ENCODE results near the gene KDM1B.

Gene KDM1B

GRCh38 chr6:18141805-18142590, 13.2 kb upstream of the KDM1B start:
- Histone ChIP-seq H3K27me3 (ENCODE audit: insufficient read depth, low read length, poor library complexity, severe bottlenecking) (no peaks in the 10 kb centered on the region), H3K4me1 (ENCODE audit: insufficient read depth, low read length, poor library complexity, severe bottlenecking) (no peaks in the 10 kb centered on the region), H3K4me3 (ENCODE audit: low read length, poor library complexity, severe bottlenecking) (no peak overlapping the region), H3K79me2 (ENCODE audit: insufficient read depth, low read length) (no peaks in the 10 kb centered on the region), H3K36me3 (ENCODE audit: insufficient read depth, low read length) (peaks cover 4% of the 10 kb centered on the region; the same call in 1 of the 2 replicates), H4K20me1 (ENCODE audit: insufficient read depth, low read length, poor library complexity, severe bottlenecking) (no peaks in the 10 kb centered on the region), H3K9me2 (replicated peaks; ENCODE audit: low read depth, low read length) (no peaks in the 10 kb centered on the region), H3K4me2 (ENCODE audit: low read depth, low read length, poor library complexity, severe bottlenecking) (no peak overlapping the region), H3K9me3 (ENCODE audit: insufficient read depth, low read depth, low read length) (no peaks in the 10 kb centered on the region), H3F3A (ENCODE audit: low read depth) (no peaks in the 10 kb centered on the region), H2AFZ (ENCODE audit: low read length) (no peak overlapping the region), H3K9ac (ENCODE audit: low read depth, low read length, poor library complexity, severe bottlenecking) (no peak overlapping the region)
- TF ChIP-seq EZH2phosphoT487 (IDR thresholded peaks at IDR 0.05; ENCODE audit: borderline replicate concordance), result no peak
- TF ChIP-seq CTCF (conservative IDR thresholded peaks at IDR 0.05; ENCODE audit: low read length), result no peak

- Histone ChIP-seq H2AFZ (ENCODE audit: low read length) (no peak overlapping the region), H3K9ac (ENCODE audit: low read depth, low read length, poor library complexity, severe bottlenecking) (no peak overlapping the region), H3K9me2 (replicated peaks; ENCODE audit: low read depth, low read length) (no peaks in the 10 kb centered on the region), H3K4me3 (ENCODE audit: low read length, poor library complexity, severe bottlenecking) (no peak overlapping the region), H3K4me1 (ENCODE audit: insufficient read depth, low read length, poor library complexity, severe bottlenecking) (no peaks in the 10 kb centered on the region), H3K27me3 (ENCODE audit: insufficient read depth, low read length, poor library complexity, severe bottlenecking) (no peaks in the 10 kb centered on the region), H3K4me2 (ENCODE audit: low read depth, low read length, poor library complexity, severe bottlenecking) (no peak overlapping the region), H3F3A (ENCODE audit: low read depth) (no peaks in the 10 kb centered on the region), H3K79me2 (ENCODE audit: insufficient read depth, low read length) (no peaks in the 10 kb centered on the region), H3K9me3 (ENCODE audit: insufficient read depth, low read depth, low read length) (no peaks in the 10 kb centered on the region), H3K36me3 (ENCODE audit: insufficient read depth, low read length) (peaks cover 4% of the 10 kb centered on the region; the same call in 1 of the 2 replicates), H4K20me1 (ENCODE audit: insufficient read depth, low read length, poor library complexity, severe bottlenecking) (no peaks in the 10 kb centered on the region)
- TF ChIP-seq EZH2phosphoT487 (IDR thresholded peaks at IDR 0.05; ENCODE audit: borderline replicate concordance), result no peak
- no peak for TF ChIP-seq CTCF (conservative IDR thresholded peaks at IDR 0.05; ENCODE audit: low read length)
These were observed 12.7 kb upstream of the KDM1B start for GRCh38 chr6:18142591-18142861.

GRCh38 chr6:18147160-18147559, 8.1 kb upstream of the KDM1B start:
- Histone ChIP-seq H3K27me3 (ENCODE audit: insufficient read depth, low read length, poor library complexity, severe bottlenecking) (no peaks in the 10 kb centered on the region), H2AFZ (ENCODE audit: low read length) (no peak overlapping the region), H3F3A (ENCODE audit: low read depth) (0 out of 2 replicates have a peak, but pooled peaks cover 2% of the 10 kb centered on the region), H3K9ac (ENCODE audit: low read depth, low read length, poor library complexity, severe bottlenecking) (no peak overlapping the region), H4K20me1 (ENCODE audit: insufficient read depth, low read length, poor library complexity, severe bottlenecking) (no peaks in the 10 kb centered on the region), H3K4me1 (ENCODE audit: insufficient read depth, low read length, poor library complexity, severe bottlenecking) (peaks cover 4% of the 10 kb centered on the region), H3K9me2 (replicated peaks; ENCODE audit: low read depth, low read length) (no peaks in the 10 kb centered on the region), H3K4me3 (ENCODE audit: low read length, poor library complexity, severe bottlenecking) (no peak overlapping the region), H3K36me3 (ENCODE audit: insufficient read depth, low read length) (no peaks in the 10 kb centered on the region), H3K9me3 (ENCODE audit: insufficient read depth, low read depth, low read length) (no peaks in the 10 kb centered on the region), H3K4me2 (ENCODE audit: low read depth, low read length, poor library complexity, severe bottlenecking) (no peak overlapping the region), H3K79me2 (ENCODE audit: insufficient read depth, low read length) (no peaks in the 10 kb centered on the region)
- no peak for TF ChIP-seq EZH2phosphoT487 (IDR thresholded peaks at IDR 0.05; ENCODE audit: borderline replicate concordance)

- Histone ChIP-seq H2AFZ (ENCODE audit: low read length) (no peak overlapping the region), H3K9ac (ENCODE audit: low read depth, low read length, poor library complexity, severe bottlenecking) (no peak overlapping the region), H3K79me2 (ENCODE audit: insufficient read depth, low read length) (no peaks in the 10 kb centered on the region), H3K9me3 (ENCODE audit: insufficient read depth, low read depth, low read length) (no peaks in the 10 kb centered on the region), H3K27me3 (ENCODE audit: insufficient read depth, low read length, poor library complexity, severe bottlenecking) (no peaks in the 10 kb centered on the region), H3K9me2 (replicated peaks; ENCODE audit: low read depth, low read length) (no peaks in the 10 kb centered on the region), H3K4me2 (ENCODE audit: low read depth, low read length, poor library complexity, severe bottlenecking) (no peak overlapping the region), H3F3A (ENCODE audit: low read depth) (0 out of 2 replicates have a peak, but pooled peaks cover 2% of the 10 kb centered on the region), H3K4me3 (ENCODE audit: low read length, poor library complexity, severe bottlenecking) (no peak overlapping the region), H3K36me3 (ENCODE audit: insufficient read depth, low read length) (no peaks in the 10 kb centered on the region), H4K20me1 (ENCODE audit: insufficient read depth, low read length, poor library complexity, severe bottlenecking) (no peaks in the 10 kb centered on the region), H3K4me1 (ENCODE audit: insufficient read depth, low read length, poor library complexity, severe bottlenecking) (peaks cover 9% of the 10 kb centered on the region)
- TF ChIP-seq CTCF (conservative IDR thresholded peaks at IDR 0.05; ENCODE audit: low read length) (no peak), EZH2phosphoT487 (IDR thresholded peaks at IDR 0.05; ENCODE audit: borderline replicate concordance) (no peak)
These were observed 7.6 kb upstream of the KDM1B start for GRCh38 chr6:18147616-18148015.
